Measurements from ENCODE around the gene PCDHA8. TPM values are rescaled to one million over a fixed set of nuclear protein-coding genes. Genes with fewer than 3 reads are reported as not detected.
"Not testable (repeated sequence)": the region's sequence is repeated elsewhere in the genome, so short reads cannot be mapped to it uniquely, and the experiment has no call there.

Gene PCDHA8
- total RNA-seq, 6 experiments from 2014 or later, result 0.05 to 0.12 TPM; not detected in 4

DNA sequence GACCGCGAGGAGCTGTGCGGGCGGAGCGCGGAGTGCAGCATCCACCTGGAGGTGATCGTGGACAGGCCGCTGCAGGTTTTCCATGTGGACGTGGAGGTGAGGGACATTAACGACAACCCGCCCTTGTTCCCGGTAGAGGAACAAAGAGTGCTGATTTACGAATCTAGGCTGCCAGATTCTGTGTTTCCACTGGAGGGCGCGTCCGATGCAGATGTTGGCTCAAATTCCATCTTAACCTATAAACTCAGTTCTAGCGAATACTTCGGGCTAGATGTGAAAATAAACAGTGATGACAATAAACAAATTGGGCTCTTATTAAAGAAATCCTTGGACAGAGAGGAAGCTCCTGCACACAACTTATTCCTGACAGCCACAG, 12.6 kb upstream of the PCDHA8 start:
- H3K9me3 Mint-ChIP-seq, result peaks cover 14% of the 10 kb centered on the region
- DNase-seq, result no peak
- H3K36me3 Mint-ChIP-seq (ENCODE audit: low read depth), result peaks cover 9% of the 10 kb centered on the region; the same call in 1 of the 2 replicates
- H3K27ac Mint-ChIP-seq, result no peak overlapping the region
- no peaks in the 10 kb centered on the region for H3K4me1 Mint-ChIP-seq (ENCODE audit: low read depth)
- H3K27me3 Mint-ChIP-seq (ENCODE audit: insufficient read depth), result no peaks in the 10 kb centered on the region
- H3K4me3 Mint-ChIP-seq, result no peak overlapping the region
- TF ChIP-seq, protein P1, sequence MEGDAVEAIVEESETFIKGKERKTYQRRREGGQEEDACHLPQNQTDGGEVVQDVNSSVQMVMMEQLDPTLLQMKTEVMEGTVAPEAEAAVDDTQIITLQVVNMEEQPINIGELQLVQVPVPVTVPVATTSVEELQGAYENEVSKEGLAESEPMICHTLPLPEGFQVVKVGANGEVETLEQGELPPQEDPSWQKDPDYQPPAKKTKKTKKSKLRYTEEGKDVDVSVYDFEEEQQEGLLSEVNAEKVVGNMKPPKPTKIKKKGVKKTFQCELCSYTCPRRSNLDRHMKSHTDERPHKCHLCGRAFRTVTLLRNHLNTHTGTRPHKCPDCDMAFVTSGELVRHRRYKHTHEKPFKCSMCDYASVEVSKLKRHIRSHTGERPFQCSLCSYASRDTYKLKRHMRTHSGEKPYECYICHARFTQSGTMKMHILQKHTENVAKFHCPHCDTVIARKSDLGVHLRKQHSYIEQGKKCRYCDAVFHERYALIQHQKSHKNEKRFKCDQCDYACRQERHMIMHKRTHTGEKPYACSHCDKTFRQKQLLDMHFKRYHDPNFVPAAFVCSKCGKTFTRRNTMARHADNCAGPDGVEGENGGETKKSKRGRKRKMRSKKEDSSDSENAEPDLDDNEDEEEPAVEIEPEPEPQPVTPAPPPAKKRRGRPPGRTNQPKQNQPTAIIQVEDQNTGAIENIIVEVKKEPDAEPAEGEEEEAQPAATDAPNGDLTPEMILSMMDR (IDR thresholded peaks at IDR 0.05), result no peak

DNA sequence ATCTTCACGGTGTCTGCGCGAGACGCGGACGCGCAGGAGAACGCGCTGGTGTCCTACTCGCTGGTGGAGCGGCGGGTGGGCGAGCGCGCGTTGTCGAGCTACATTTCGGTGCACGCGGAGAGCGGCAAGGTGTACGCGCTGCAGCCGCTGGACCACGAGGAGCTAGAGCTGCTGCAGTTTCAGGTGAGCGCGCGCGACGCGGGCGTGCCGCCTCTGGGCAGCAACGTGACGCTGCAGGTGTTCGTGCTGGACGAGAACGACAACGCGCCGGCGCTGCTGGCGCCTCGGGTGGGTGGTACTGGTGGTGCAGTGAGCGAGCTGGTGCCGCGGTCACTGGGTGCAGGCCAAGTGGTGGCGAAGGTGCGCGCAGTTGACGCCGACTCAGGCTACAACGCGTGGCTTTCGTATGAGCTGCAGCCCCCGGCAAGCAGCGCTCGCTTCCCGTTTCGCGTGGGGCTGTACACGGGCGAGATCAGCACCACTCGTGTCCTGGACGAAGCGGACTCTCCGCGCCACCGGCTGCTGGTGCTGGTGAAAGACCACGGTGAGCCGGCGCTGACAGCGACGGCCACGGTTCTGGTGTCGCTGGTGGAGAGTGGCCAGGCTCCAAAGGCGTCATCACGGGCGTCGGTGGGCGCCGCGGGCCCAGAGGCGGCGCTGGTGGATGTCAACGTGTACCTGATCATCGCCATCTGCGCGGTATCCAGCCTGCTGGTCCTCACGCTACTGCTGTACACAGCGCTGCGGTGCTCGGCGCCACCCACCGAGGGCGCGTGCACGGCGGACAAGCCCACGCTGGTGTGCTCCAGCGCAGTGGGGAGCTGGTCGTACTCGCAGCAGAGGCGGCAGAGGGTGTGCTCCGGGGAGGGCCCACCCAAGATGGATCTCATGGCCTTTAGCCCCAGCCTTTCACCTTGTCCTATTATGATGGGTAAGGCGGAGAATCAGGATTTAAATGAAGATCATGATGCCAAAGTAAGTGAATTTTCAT, 11.2 kb upstream of the PCDHA8 start:
- not testable (repeated sequence) for H3K27me3 Mint-ChIP-seq (ENCODE audit: insufficient read depth); DNase-seq; H3K27ac Mint-ChIP-seq; H3K4me3 Mint-ChIP-seq; H3K4me1 Mint-ChIP-seq (ENCODE audit: low read depth)
- peaks cover 14% of the 10 kb centered on the region for H3K9me3 Mint-ChIP-seq
- H3K36me3 Mint-ChIP-seq (ENCODE audit: low read depth), result peaks cover 15% of the 10 kb centered on the region

DNA sequence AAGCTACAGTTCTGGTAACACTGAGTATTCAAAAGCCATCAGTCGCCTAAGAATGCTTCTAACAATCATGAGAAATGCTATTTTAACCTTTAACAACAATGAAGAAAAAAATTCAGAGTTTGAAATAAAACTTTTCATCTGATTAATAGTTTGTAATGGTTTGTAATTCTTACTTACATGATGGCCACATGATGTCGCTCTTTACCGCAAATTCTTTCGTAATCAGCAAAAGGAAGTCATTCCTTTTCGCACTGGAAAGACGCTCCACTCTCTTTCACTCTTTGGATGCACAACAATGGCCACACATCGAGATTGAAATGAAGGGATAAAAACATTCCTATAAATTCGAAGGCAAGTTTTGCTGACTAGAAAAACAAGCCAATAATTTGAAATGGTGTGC, 7.0 kb upstream of the PCDHA8 start, which contains the start of gene PCDHA7:
TSS of gene PCDHA7 (plus strand) at position 277 of the 400 bp plus-strand sequence. CDS start at position 392, 115 bp downstream.
- TF ChIP-seq, protein P1 (IDR thresholded peaks at IDR 0.05), result peak; percentile 35; the same call in 1 of the 2 replicates
- Mint-ChIP-seq H3K9me3 (0 out of 2 replicates have a peak, but pooled peaks cover under 1% of the 10 kb centered on the region), H3K27me3 (ENCODE audit: insufficient read depth) (no peaks in the 10 kb centered on the region; the same call in 1 of the 2 replicates), H3K4me1 (ENCODE audit: low read depth) (no peaks in the 10 kb centered on the region), H3K4me3 (peak within 1 kb of the TSS; percentile 75), H3K36me3 (ENCODE audit: low read depth) (peaks cover 8% of the 10 kb centered on the region; the same call in 1 of the 2 replicates), H3K27ac (no peak within 1 kb of the TSS)
- DNase-seq, result peak; percentile 3

DNA sequence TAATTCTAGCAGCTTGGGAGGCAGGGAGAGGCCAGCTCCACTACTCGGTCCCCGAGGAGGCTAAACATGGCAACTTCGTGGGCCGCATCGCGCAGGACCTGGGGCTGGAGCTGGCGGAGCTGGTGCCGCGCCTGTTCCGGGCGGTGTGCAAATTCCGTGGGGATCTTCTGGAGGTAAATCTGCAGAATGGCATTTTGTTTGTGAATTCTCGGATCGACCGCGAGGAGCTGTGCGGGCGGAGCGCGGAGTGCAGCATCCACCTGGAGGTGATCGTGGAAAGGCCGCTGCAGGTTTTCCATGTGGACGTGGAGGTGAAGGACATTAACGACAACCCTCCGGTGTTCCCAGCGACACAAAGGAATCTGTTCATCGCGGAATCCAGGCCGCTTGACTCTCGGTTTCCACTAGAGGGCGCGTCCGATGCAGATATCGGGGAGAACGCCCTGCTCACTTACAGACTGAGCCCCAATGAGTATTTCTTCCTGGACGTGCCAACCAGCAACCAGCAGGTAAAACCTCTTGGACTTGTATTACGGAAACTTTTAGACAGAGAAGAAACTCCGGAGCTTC, 6.5 kb upstream of the PCDHA8 start:
- H3K4me3 Mint-ChIP-seq, result peak overlapping the region; percentile 75
- H3K4me1 Mint-ChIP-seq (ENCODE audit: low read depth); H3K27ac Mint-ChIP-seq; DNase-seq; H3K36me3 Mint-ChIP-seq (ENCODE audit: low read depth); H3K9me3 Mint-ChIP-seq; H3K27me3 Mint-ChIP-seq (ENCODE audit: insufficient read depth): not testable (repeated sequence)

DNA sequence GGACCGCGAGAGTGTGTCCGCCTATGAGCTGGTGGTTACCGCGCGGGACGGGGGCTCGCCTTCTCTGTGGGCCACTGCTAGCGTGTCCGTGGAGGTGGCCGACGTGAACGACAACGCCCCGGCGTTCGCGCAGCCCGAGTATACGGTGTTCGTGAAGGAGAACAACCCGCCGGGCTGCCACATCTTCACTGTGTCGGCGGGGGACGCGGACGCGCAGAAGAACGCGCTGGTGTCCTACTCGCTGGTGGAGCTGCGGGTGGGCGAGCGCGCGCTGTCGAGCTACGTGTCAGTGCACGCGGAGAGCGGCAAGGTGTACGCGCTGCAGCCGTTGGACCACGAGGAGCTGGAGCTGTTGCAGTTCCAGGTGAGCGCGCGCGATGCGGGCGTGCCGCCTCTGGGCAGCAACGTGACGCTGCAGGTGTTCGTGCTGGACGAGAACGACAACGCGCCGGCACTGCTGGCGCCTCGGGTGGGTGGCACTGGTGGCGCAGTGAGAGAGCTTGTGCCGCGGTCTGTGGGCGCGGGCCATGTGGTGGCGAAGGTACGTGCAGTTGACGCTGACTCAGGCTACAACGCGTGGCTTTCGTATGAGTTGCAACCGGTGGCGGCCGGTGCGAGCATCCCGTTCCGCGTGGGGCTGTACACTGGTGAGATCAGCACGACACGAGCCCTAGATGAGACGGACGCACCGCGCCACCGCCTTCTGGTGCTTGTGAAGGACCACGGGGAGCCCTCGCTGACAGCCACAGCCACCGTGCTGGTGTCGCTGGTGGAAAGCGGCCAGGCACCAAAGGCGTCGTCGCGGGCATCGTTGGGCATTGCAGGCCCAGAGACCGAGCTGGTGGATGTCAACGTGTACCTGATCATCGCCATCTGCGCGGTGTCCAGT, 5.1 kb upstream of the PCDHA8 start:
- Mint-ChIP-seq H3K27me3 (ENCODE audit: insufficient read depth) (no peaks in the 10 kb centered on the region; the same call in 1 of the 2 replicates), H3K9me3 (0 out of 2 replicates have a peak, but pooled peaks cover 4% of the 10 kb centered on the region), H3K27ac (no peak overlapping the region), H3K4me3 (no peak overlapping the region), H3K36me3 (ENCODE audit: low read depth) (peaks cover 5% of the 10 kb centered on the region; the same call in 1 of the 2 replicates), H3K4me1 (ENCODE audit: low read depth) (no peaks in the 10 kb centered on the region)
- TF ChIP-seq, protein P1 (IDR thresholded peaks at IDR 0.05), result no peak
- DNase-seq, result no peak

Measured in HFFc6 (cell line).